Measurements from ENCODE around the gene PNPLA2. TPM values are rescaled to one million over a fixed set of nuclear protein-coding genes. Genes with fewer than 3 reads are reported as not detected.

The PNPLA2 gene
- total RNA-seq, 1 donor from 2014 or later, result 9.0 TPM

GRCh38 chr11:772429-773390 lies 46.0 kb upstream of the PNPLA2 start:
- FAIRE-seq (no peak), DNase-seq (ENCODE audit: low read depth) (no peak)
- H3K27me3 ChIP-seq (ENCODE audit: control insufficient read depth, insufficient read depth, low read length), result no peaks in the 10 kb centered on the region
- H3K4me3 ChIP-seq (ENCODE audit: low read depth, low read length), result no peak overlapping the region
- no peak for TF ChIP-seq CTCF (IDR thresholded peaks at IDR 0.05; ENCODE audit: insufficient read depth, low read length, severe bottlenecking)
- peaks cover 44% of the 10 kb centered on the region for H3K36me3 ChIP-seq (ENCODE audit: control insufficient read depth, insufficient read depth, low read length)

GRCh38 chr11:773425-773824 lies 45.3 kb upstream of the PNPLA2 start:
- Histone ChIP-seq H3K36me3 (ENCODE audit: control insufficient read depth, insufficient read depth, low read length) (peaks cover 44% of the 10 kb centered on the region), H3K4me3 (ENCODE audit: low read depth, low read length) (no peak overlapping the region), H3K27me3 (ENCODE audit: control insufficient read depth, insufficient read depth, low read length) (no peaks in the 10 kb centered on the region)
- FAIRE-seq (no peak), DNase-seq (ENCODE audit: low read depth) (no peak)
- TF ChIP-seq CTCF (IDR thresholded peaks at IDR 0.05; ENCODE audit: insufficient read depth, low read length, severe bottlenecking), result no peak

- FAIRE-seq, result no peak
- Histone ChIP-seq H3K4me3 (ENCODE audit: low read depth, low read length) (no peak overlapping the region), H3K27me3 (ENCODE audit: control insufficient read depth, insufficient read depth, low read length) (no peaks in the 10 kb centered on the region), H3K36me3 (ENCODE audit: control insufficient read depth, insufficient read depth, low read length) (peaks cover 44% of the 10 kb centered on the region)
- no peak for DNase-seq (ENCODE audit: low read depth)
- TF ChIP-seq CTCF (IDR thresholded peaks at IDR 0.05; ENCODE audit: insufficient read depth, low read length, severe bottlenecking), result no peak
These were observed 44.9 kb upstream of the PNPLA2 start for GRCh38 chr11:773830-774229.

GRCh38 chr11:774873-775592 lies 43.7 kb upstream of the PNPLA2 start:
- no peak overlapping the region for H3K4me3 ChIP-seq (ENCODE audit: low read depth, low read length)
- no peak for TF ChIP-seq CTCF (IDR thresholded peaks at IDR 0.05; ENCODE audit: insufficient read depth, low read length, severe bottlenecking)
- no peaks in the 10 kb centered on the region for H3K27me3 ChIP-seq (ENCODE audit: control insufficient read depth, insufficient read depth, low read length)
- DNase-seq (ENCODE audit: low read depth) (peak; percentile 59), FAIRE-seq (no peak)
- peaks cover 46% of the 10 kb centered on the region for H3K36me3 ChIP-seq (ENCODE audit: control insufficient read depth, insufficient read depth, low read length)

- TF ChIP-seq CTCF (IDR thresholded peaks at IDR 0.05; ENCODE audit: insufficient read depth, low read length, severe bottlenecking), result no peak
- DNase-seq (ENCODE audit: low read depth) (no peak), FAIRE-seq (no peak)
- H3K27me3 ChIP-seq (ENCODE audit: control insufficient read depth, insufficient read depth, low read length), result no peaks in the 10 kb centered on the region
- H3K4me3 ChIP-seq (ENCODE audit: low read depth, low read length), result peak overlapping the region; percentile 95
- H3K36me3 ChIP-seq (ENCODE audit: control insufficient read depth, insufficient read depth, low read length), result peaks cover 39% of the 10 kb centered on the region
These were observed 42.5 kb upstream of the PNPLA2 start for GRCh38 chr11:776263-776560.
